CD8-positive, alpha-beta memory T cell (primary cell): Measurements from ENCODE around the gene MCF2L2. TPM values are rescaled to one million over a fixed set of nuclear protein-coding genes. Genes with fewer than 3 reads are reported as not detected.

Source experiments
- CTCF ChIA-PET: fragments of 350-600 bp; sonication (Branson Sonifier 250); formaldehyde crosslinking; loops from one replicate; lab custom pipeline; 2021; ENCODE audit warnings: antibody characterized with exemption; lab: Charles Lee
- POLR2A ChIA-PET: fragments of 350-600 bp; sonication (Branson Sonifier 250); formaldehyde crosslinking; loops from one replicate; lab custom pipeline; 2021; ENCODE audit warnings: antibody characterized with exemption; lab: Charles Lee
- DNase-seq, 5 donors: peaks; one replicate each; pipeline versions ENCODE4 v3.0.0 to v3.0.0-alpha.2; 2020 to 2022; ENCODE audit warnings: mixed read lengths in 1 of 5
- H3K27ac ChIP-seq: one replicate; pipeline ENCODE4 v1.7.0; 2013; ENCODE audit warnings: low read depth, mild to moderate bottlenecking, low read length, moderate library complexity
- H3K27me3 ChIP-seq: 2 replicates; pipeline ENCODE4 v1.7.0; 2013; ENCODE audit warnings: low read length, mild to moderate bottlenecking; ENCODE audit not compliant: insufficient read depth, poor library complexity, severe bottlenecking
- H3K36me3 ChIP-seq: 2 replicates; pipeline ENCODE4 v1.7.0; 2013; ENCODE audit warnings: mild to moderate bottlenecking, low read length, moderate library complexity; ENCODE audit not compliant: insufficient read depth
- H3K4me1 ChIP-seq: 2 replicates; pipeline ENCODE4 v1.7.0; 2013; ENCODE audit warnings: mild to moderate bottlenecking, low read length, moderate library complexity; ENCODE audit not compliant: insufficient read depth
- H3K4me3 ChIP-seq: 2 replicates; pipeline ENCODE4 v1.7.0; 2013; ENCODE audit warnings: mild to moderate bottlenecking, low read length
- H3K9me3 ChIP-seq: 2 replicates; pipeline ENCODE4 v1.7.0; 2013; ENCODE audit warnings: mild to moderate bottlenecking, low read length
- H3K27ac Mint-ChIP-seq, 8 donors: one replicate each; pipeline ENCODE4 v1.8.0; 2020 to 2021; ENCODE audit warnings: mixed read lengths in 8 of 8, mild to moderate bottlenecking in 6 of 8, inconsistent platforms in 3 of 8, moderate library complexity in 3 of 8
- H3K27me3 Mint-ChIP-seq, 2 donors: one replicate each; pipeline ENCODE4 v1.8.0; 2020 to 2021; ENCODE audit warnings: mixed read lengths in 2 of 2, mild to moderate bottlenecking in 1 of 2, moderate library complexity in 1 of 2
- H3K36me3 Mint-ChIP-seq, 3 donors: one replicate each; pipeline ENCODE4 v1.8.0; 2020 to 2021; ENCODE audit warnings: mixed read lengths in 3 of 3, inconsistent platforms in 1 of 3, mild to moderate bottlenecking in 1 of 3
- H3K4me1 Mint-ChIP-seq, 3 donors: one replicate each; pipeline ENCODE4 v1.8.0; 2020 to 2021; ENCODE audit warnings: mixed read lengths in 3 of 3, inconsistent platforms in 1 of 3, mild to moderate bottlenecking in 1 of 3
- H3K4me3 Mint-ChIP-seq, 7 donors: one replicate each; pipeline ENCODE4 v1.8.0; 2020 to 2021; ENCODE audit warnings: mixed read lengths in 7 of 7, mild to moderate bottlenecking in 6 of 7, moderate library complexity in 4 of 7, inconsistent platforms in 2 of 7
- H3K9me3 Mint-ChIP-seq, 5 donors: one replicate each; pipeline ENCODE4 v1.8.0; 2020 to 2022; ENCODE audit warnings: mixed read lengths in 5 of 5, mild to moderate bottlenecking in 3 of 5, moderate library complexity in 2 of 5, inconsistent platforms in 1 of 5
- polyA plus RNA-seq: library from polyadenylated mRNA; unstranded; fragments of 300-500 nt; fragmentation: Illumina TruSeq; gene quantifications from one replicate; pipeline ENCODE4 v1.2.3, GENCODE V29; 2021
- total RNA-seq, 2 experiments: library from RNA; stranded (reverse); gene quantifications; one replicate each; pipeline ENCODE4 v1.2.3, GENCODE V29; 2021

MCF2L2 gene
- total and polyA plus RNA-seq, 3 experiments from 2014 or later = 0.78 to 3.5 (median 2.8) TPM

DNA sequence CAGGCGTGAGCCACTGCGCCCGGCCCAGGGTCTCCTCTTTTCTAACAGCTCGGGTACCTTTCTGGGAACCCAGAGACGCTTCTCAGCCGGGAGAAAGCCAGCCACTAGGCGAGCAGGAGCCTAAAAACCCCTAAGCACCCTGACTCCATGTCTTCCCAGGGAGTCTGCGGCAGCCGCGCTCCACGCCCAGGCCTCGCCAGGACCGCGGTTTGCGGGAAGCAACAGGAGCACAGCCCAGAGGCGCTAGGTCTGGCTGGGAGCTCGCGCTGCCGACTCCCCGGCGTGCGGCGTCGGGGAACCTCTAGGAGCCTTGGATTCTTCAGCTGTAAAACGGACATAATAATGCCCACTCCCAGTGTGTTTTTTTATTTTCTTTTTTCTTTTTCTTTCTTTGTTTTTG is 264.9 kb downstream of the MCF2L2 start:
- no peaks in the 10 kb centered on the region for H3K9me3 ChIP-seq
- H3K4me1 Mint-ChIP-seq = peaks cover 10 to 11% (median 11%) of the 10 kb centered on the region in 3 donors
- H3K4me1 ChIP-seq = peaks cover 10% of the 10 kb centered on the region
- H3K27ac ChIP-seq = no peak overlapping the region
- no peaks in the 10 kb centered on the region for H3K27me3 Mint-ChIP-seq
- peak overlapping the region; percentile 83 to 94 (median 89) for H3K4me3 Mint-ChIP-seq
- peak overlapping the region in 1 of 8 donors; percentile 8 for H3K27ac Mint-ChIP-seq
- POLR2A ChIA-PET = no interaction called here
- CTCF ChIA-PET = interaction anchor here (1.7 kb wide), 1 partner anchor 19 kb away, joined by 4 read pairs; no protein-coding TSS in a partner anchor
- no peak for DNase-seq
- H3K36me3 Mint-ChIP-seq = no peaks in the 10 kb centered on the region
- H3K27me3 ChIP-seq = no peaks in the 10 kb centered on the region
- H3K4me3 ChIP-seq = no peak overlapping the region
- H3K36me3 ChIP-seq = no peaks in the 10 kb centered on the region
- no peaks in the 10 kb centered on the region for H3K9me3 Mint-ChIP-seq

DNA sequence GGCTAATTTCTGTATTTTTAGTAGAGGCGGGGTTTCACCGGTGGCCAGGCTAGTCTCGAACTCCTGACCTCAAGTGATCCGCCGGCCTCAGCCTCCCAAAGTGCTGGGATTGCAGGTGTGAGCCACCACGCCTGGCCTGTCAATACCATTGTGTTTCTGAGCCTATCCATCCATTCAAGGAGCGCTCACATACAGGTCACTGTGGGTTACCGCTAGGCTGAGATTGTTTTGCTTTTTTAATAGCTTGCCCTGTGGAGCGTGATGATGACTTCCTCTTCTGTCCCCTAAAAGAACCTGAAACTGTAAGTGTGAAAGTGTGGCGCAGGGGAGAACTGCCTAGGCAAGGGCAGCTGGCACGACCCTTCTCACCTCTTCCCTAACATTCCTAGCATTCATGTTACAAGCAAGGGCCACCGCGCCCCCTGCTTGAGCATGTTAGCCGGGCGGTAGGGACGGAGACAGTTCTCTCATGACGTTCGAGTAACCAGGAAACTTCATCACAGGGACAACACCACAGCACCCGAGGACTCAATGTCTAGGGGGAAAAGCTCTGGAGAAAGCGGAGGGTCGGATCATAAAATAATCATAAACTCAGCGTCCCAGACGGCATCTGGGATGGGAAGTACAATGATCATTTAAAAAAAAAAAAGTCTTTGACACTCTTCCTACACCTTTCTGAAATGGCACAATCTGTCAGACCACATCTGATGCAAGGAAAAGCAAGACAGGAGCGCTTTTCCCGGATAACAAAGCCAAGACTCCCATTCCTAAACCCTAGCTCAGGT is 266.7 kb downstream of the MCF2L2 start:
- Histone ChIP-seq H3K4me1 (peaks cover 10% of the 10 kb centered on the region), H3K4me3 (peak overlapping the region; percentile 87), H3K9me3 (no peaks in the 10 kb centered on the region), H3K36me3 (no peaks in the 10 kb centered on the region), H3K27ac (no peak overlapping the region), H3K27me3 (no peaks in the 10 kb centered on the region)
- H3K9me3 Mint-ChIP-seq = no peaks in the 10 kb centered on the region
- CTCF ChIA-PET = interaction anchor here (1.2 kb wide), 1 partner anchor 23 kb away, joined by 3 read pairs; no protein-coding TSS in a partner anchor
- H3K27ac Mint-ChIP-seq = peak overlapping the region in 6 of 8 donors; percentile 43 to 92 (median 86)
- DNase-seq = peak in 3 of 5 donors; percentile 11 to 53 (median 18)
- POLR2A ChIA-PET = interaction anchor here (0.6 to 1.1 kb wide), 2 partner anchors 63 to 1586 kb away, joined by 3 read pairs; no protein-coding TSS in a partner anchor
- peaks cover 0 to 1% (median 0%) of the 10 kb centered on the region in 3 donors for H3K36me3 Mint-ChIP-seq
- peaks cover 10 to 11% (median 11%) of the 10 kb centered on the region in 3 donors for H3K4me1 Mint-ChIP-seq
- peak overlapping the region; percentile 83 to 94 (median 89) for H3K4me3 Mint-ChIP-seq
- H3K27me3 Mint-ChIP-seq = no peaks in the 10 kb centered on the region

DNA sequence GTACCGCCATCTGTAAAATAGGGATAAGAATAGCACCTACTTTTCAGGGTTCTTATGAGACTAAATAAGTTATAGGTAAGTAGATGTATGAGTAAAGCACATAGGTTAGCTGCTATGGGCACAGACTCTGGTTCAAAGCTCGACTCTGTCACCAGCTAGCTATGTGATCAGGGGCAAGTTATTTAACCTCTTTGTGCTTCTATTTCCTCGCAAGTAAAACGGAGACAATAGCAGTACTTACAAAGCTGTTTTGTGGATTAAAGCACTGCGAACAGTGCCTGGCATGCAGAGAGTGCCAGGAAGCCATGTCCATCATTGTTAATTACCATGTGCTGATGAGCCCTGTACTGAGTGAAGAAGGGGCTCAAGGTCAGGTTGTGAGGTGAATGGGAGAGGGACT is 267.8 kb downstream of the MCF2L2 start:
- Histone ChIP-seq H3K27me3 (no peaks in the 10 kb centered on the region), H3K27ac (no peak overlapping the region), H3K4me1 (peaks cover 10% of the 10 kb centered on the region), H3K9me3 (no peaks in the 10 kb centered on the region), H3K36me3 (no peaks in the 10 kb centered on the region), H3K4me3 (no peak overlapping the region)
- CTCF ChIA-PET = no interaction called here
- no peak for DNase-seq
- POLR2A ChIA-PET = no interaction called here
- Mint-ChIP-seq H3K4me1 (peaks cover 10 to 11% (median 11%) of the 10 kb centered on the region in 3 donors), H3K27me3 (no peaks in the 10 kb centered on the region), H3K27ac (peak overlapping the region in 1 of 8 donors; percentile 33), H3K36me3 (peaks cover 0 to 1% (median 0%) of the 10 kb centered on the region in 3 donors), H3K9me3 (no peaks in the 10 kb centered on the region), H3K4me3 (peak overlapping the region in 4 of 7 donors; percentile 20 to 72 (median 52))

DNA sequence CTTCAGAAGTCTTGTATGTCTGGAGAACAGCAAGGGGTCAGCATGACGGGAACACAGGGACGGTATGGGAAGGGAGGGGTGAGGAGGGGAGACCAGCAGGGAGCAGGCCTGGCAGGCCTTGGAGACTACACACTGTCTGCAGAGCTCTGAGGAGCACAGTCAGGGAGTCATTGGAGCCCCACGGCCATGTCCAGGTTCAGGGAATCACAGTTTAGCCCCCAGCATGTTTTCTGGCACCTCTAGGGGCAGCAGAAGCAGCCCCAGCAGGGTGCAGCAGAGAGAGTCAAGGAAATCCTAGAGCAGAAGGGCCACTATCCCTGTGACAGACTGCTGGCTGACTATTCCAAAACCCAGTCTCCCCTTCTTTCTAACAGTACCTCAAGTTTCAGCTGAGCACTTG is 269.1 kb downstream of the MCF2L2 start:
- CTCF ChIA-PET = no interaction called here
- H3K9me3 ChIP-seq = no peaks in the 10 kb centered on the region
- no peak overlapping the region for H3K27ac ChIP-seq
- peak overlapping the region in 1 of 7 donors; percentile 1 for H3K4me3 Mint-ChIP-seq
- no peak for DNase-seq
- H3K4me1 Mint-ChIP-seq = peaks cover 10 to 11% (median 11%) of the 10 kb centered on the region in 3 donors
- no peaks in the 10 kb centered on the region for H3K36me3 ChIP-seq
- no peaks in the 10 kb centered on the region for H3K27me3 ChIP-seq
- POLR2A ChIA-PET = no interaction called here
- H3K4me1 ChIP-seq = peaks cover 10% of the 10 kb centered on the region
- no peaks in the 10 kb centered on the region for H3K27me3 Mint-ChIP-seq
- peak overlapping the region in 2 of 8 donors; percentile 0 to 17 for H3K27ac Mint-ChIP-seq
- H3K4me3 ChIP-seq = no peak overlapping the region
- peaks cover 0 to 1% (median 0%) of the 10 kb centered on the region in 3 donors for H3K36me3 Mint-ChIP-seq
- no peaks in the 10 kb centered on the region for H3K9me3 Mint-ChIP-seq

DNA sequence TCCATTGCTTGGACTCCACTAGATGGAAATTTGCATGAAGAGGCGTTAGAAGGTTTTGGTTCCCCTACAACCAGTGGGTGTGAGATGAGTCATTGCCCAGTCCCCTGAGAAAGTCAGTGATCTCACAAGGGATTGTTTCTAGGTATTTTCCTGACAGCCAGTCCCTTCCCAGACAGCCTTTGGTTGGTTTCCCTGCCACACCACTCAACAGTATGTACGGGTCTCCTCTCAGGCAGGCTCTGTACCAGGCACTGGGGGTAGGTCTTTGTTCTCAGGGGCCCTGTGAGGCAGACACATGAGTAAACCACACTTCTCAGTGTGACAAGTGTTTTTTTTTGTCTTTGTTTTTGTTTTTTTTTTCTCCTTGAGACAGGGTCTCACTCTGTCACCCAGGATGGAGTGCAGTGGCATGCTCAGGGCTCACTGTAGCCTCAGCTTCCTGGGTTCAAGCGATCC is 269.8 kb downstream of the MCF2L2 start:
- Mint-ChIP-seq H3K9me3 (no peaks in the 10 kb centered on the region), H3K27ac (peak overlapping the region in 2 of 8 donors; percentile 0 to 12), H3K4me3 (no peak overlapping the region), H3K4me1 (peaks cover 10 to 11% (median 11%) of the 10 kb centered on the region in 3 donors), H3K27me3 (no peaks in the 10 kb centered on the region), H3K36me3 (peaks cover 0 to 1% (median 0%) of the 10 kb centered on the region in 3 donors)
- no peak overlapping the region for H3K4me3 ChIP-seq
- POLR2A ChIA-PET = no interaction called here
- H3K27ac ChIP-seq = no peak overlapping the region
- no peaks in the 10 kb centered on the region for H3K27me3 ChIP-seq
- H3K4me1 ChIP-seq = peaks cover 10% of the 10 kb centered on the region
- DNase-seq = no peak
- CTCF ChIA-PET = no interaction called here
- H3K36me3 ChIP-seq = no peaks in the 10 kb centered on the region
- no peaks in the 10 kb centered on the region for H3K9me3 ChIP-seq

DNA sequence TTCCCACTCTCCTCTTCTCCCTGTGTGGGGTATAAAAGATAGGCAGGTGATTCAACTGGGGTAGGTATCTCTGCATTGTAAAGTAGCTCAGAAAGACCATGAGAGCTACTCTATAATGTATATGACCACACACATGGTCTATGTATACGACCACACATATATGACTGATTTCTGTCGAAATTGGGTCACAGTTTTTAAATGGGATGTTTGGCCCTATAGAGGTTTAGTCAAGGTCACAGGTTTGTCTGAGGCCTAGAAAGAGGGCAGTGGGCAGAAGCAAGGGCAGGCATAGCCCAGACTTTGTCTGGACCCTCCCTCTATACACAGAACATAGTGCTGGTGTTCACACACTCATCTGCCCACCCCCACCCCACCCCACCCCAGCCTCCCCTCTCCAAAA is 270.3 kb downstream of the MCF2L2 start:
- POLR2A ChIA-PET = no interaction called here
- peaks cover 10% of the 10 kb centered on the region for H3K4me1 ChIP-seq
- no peak overlapping the region for H3K4me3 Mint-ChIP-seq
- peaks cover 0 to 1% (median 0%) of the 10 kb centered on the region in 3 donors for H3K36me3 Mint-ChIP-seq
- H3K27ac ChIP-seq = no peak overlapping the region
- peaks cover 10 to 11% (median 11%) of the 10 kb centered on the region in 3 donors for H3K4me1 Mint-ChIP-seq
- H3K36me3 ChIP-seq = no peaks in the 10 kb centered on the region
- no peak overlapping the region for H3K4me3 ChIP-seq
- CTCF ChIA-PET = no interaction called here
- no peak for DNase-seq
- no peak overlapping the region for H3K27ac Mint-ChIP-seq
- no peaks in the 10 kb centered on the region for H3K9me3 ChIP-seq
- no peaks in the 10 kb centered on the region for H3K9me3 Mint-ChIP-seq
- H3K27me3 ChIP-seq = no peaks in the 10 kb centered on the region
- H3K27me3 Mint-ChIP-seq = no peaks in the 10 kb centered on the region

DNA sequence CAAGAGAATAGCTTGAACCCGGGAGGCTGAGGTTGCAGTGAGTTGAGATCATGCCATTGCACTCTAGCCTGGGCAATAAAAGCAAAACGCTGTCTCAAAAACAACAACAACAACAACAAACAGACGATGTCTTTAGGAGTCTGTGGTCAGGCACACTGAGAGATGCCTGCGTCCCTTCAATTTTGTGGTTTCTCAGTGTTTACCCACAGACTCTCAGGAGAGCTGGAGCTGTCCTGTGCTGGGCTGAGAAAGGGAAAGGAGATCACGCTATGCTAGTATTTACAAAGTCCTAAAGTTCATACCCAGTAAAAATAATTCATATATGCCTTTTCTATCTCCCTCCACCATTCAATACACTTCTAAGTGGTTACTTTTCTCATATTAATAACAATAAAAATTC is 272.2 kb downstream of the MCF2L2 start:
- ChIA-PET POLR2A (no interaction called here), CTCF (no interaction called here)
- Histone ChIP-seq H3K4me1 (no peaks in the 10 kb centered on the region), H3K9me3 (no peaks in the 10 kb centered on the region), H3K27me3 (no peaks in the 10 kb centered on the region), H3K27ac (no peak overlapping the region), H3K4me3 (no peak overlapping the region), H3K36me3 (no peaks in the 10 kb centered on the region)
- Mint-ChIP-seq H3K27me3 (no peaks in the 10 kb centered on the region), H3K4me3 (no peak overlapping the region), H3K4me1 (no peaks in the 10 kb centered on the region), H3K36me3 (peaks cover 0 to 1% (median 1%) of the 10 kb centered on the region in 3 donors), H3K27ac (peak overlapping the region in 1 of 8 donors; percentile 43), H3K9me3 (no peaks in the 10 kb centered on the region)
- no peak for DNase-seq

DNA sequence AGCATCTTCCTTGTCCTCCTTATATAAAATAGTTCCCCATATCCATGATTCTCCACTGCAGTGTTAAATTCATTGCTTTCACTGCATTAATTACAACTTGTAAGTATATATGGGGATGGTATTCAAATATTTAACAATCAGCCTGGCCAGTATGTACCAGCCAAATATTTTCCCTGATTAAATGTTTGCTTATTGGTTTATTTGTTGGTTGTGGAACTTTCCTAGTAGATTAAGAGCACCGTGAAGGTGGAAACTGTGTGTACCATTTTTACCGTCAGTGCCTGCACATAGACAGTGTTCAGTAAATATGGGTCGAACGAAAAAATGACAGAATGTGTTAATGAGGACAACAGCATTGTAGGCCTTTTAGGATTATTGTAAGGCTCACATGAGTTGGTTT is 272.9 kb downstream of the MCF2L2 start:
- no peak overlapping the region for H3K4me3 ChIP-seq
- no peak overlapping the region for H3K4me3 Mint-ChIP-seq
- H3K4me1 Mint-ChIP-seq = no peaks in the 10 kb centered on the region
- H3K9me3 ChIP-seq = no peaks in the 10 kb centered on the region
- H3K27ac Mint-ChIP-seq = no peak overlapping the region
- POLR2A ChIA-PET = no interaction called here
- no peaks in the 10 kb centered on the region for H3K27me3 ChIP-seq
- H3K27me3 Mint-ChIP-seq = no peaks in the 10 kb centered on the region
- H3K36me3 Mint-ChIP-seq = peaks cover 0 to 3% (median 1%) of the 10 kb centered on the region in 3 donors
- no peaks in the 10 kb centered on the region for H3K4me1 ChIP-seq
- H3K36me3 ChIP-seq = no peaks in the 10 kb centered on the region
- no peak overlapping the region for H3K27ac ChIP-seq
- CTCF ChIA-PET = no interaction called here
- no peak for DNase-seq
- H3K9me3 Mint-ChIP-seq = no peaks in the 10 kb centered on the region
